Measurements from ENCODE around the gene ADI1. TPM values are rescaled to one million over a fixed set of nuclear protein-coding genes. Genes with fewer than 3 reads are reported as not detected.

Gene ADI1
- total RNA-seq, 2 experiments from 2014 or later = 28.4 to 30.2 TPM

GRCh38 chr2:3447789-3448317 is 71.5 kb downstream of the ADI1 start:
- H3K27me3 ChIP-seq (ENCODE audit: control insufficient read depth in 1 of 2, insufficient read depth in 2 of 2, low read length in 2 of 2) = no peaks in the 10 kb centered on the region
- no peaks in the 10 kb centered on the region for H3K4me1 Mint-ChIP-seq (ENCODE audit: low read depth)
- no peaks in the 10 kb centered on the region for H3K9me3 ChIP-seq (ENCODE audit: control insufficient read depth in 1 of 2, insufficient read depth in 1 of 2, low read length in 2 of 2)
- no peaks in the 10 kb centered on the region for H3K9me3 Mint-ChIP-seq
- H3K4me1 ChIP-seq (ENCODE audit: insufficient read depth, low read length) = no peaks in the 10 kb centered on the region
- no peak overlapping the region for H3K4me3 ChIP-seq (ENCODE audit: low read length)
- no peak for TF ChIP-seq CTCF (IDR thresholded peaks at IDR 0.05)
- ATAC-seq (ENCODE audit: poor library complexity) = no peak
- POLR2A ChIA-PET = no interaction called here
- peaks cover 70% of the 10 kb centered on the region for H3K36me3 ChIP-seq (ENCODE audit: insufficient read depth, low read length)
- intact Hi-C loops (cut with DNase I, micrococcal nuclease) = no loop called here
- H3K27me3 Mint-ChIP-seq = no peaks in the 10 kb centered on the region
- H3K36me3 Mint-ChIP-seq (ENCODE audit: low read depth) = peaks cover 93% of the 10 kb centered on the region
- CTCF ChIA-PET = no interaction called here
- H3K27ac ChIP-seq (ENCODE audit: low read depth in 1 of 2, low read length in 2 of 2) = no peak overlapping the region
- H3K27ac Mint-ChIP-seq = no peak overlapping the region
- H3K4me3 Mint-ChIP-seq = no peak overlapping the region
- DNase-seq = no peak

Other genes starting within 250 kb of the ADI1 start
- 10 to 100 TPM; 11.0 to 12.4 TPM for gene EIPR1, start 141.7 kb downstream of the ADI1 start, total RNA-seq
- 10 to 100 TPM; 49.8 to 64.0 TPM for gene TRAPPC12, start 139.8 kb downstream of the ADI1 start, total RNA-seq
- 10 to 100 TPM; 31.5 to 31.9 TPM for gene RNASEH1, start 38.8 kb upstream of the ADI1 start, total RNA-seq
- gene RPS7, start 55.7 kb upstream of the ADI1 start, total RNA-seq = 1,000 to 10,000 TPM; 2,016 to 2,098 TPM
- under 1 TPM in 1 of 2 experiments, not detected in 1; 0.47 TPM for gene COLEC11, start 75.6 kb upstream of the ADI1 start, total RNA-seq
- not detected for gene ALLC, start 138.7 kb upstream of the ADI1 start, total RNA-seq
- gene DCDC2C, start 184.0 kb upstream of the ADI1 start, total RNA-seq = not detected

Measured in CD4-positive, alpha-beta T cell (primary cell).